NCI-H2029 (cell line): ENCODE data around the gene UQCR10.

Experiments used
- DNase-seq: peaks from one replicate; lab custom pipeline; 2025; lab: John Stamatoyannopoulos, UW

The UQCR10 gene

GRCh38 chr22:29762263-29762662 is 4.9 kb upstream of the UQCR10 start:
- peak; percentile 61 for DNase-seq

GRCh38 chr22:29765905-29766631 is 1.1 kb upstream of the UQCR10 start:
- no peak for DNase-seq

- DNase-seq = peak; percentile 92
Observed at GRCh38 chr22:29766632-29767170, 468 bp upstream of the UQCR10 start, which contains the start of gene ZMAT5. Gene ZMAT5, minus strand, starts transcription at chr22:29767007. Its CDS starts 18,463 bp downstream, at chr22:29748544.

- DNase-seq = no peak
Observed at GRCh38 chr22:29768052-29768693, 1.0 kb downstream of the UQCR10 start.

- no peak for DNase-seq
Observed at GRCh38 chr22:29769723-29770321, 2.7 kb downstream of the UQCR10 start.

GRCh38 chr22:29772170-29772641 is 5.0 kb downstream of the UQCR10 start:
- no peak for DNase-seq

GRCh38 chr22:29773233-29773632 is 6.1 kb downstream of the UQCR10 start:
- DNase-seq = no peak

- DNase-seq = no peak
Observed at GRCh38 chr22:29780220-29780619, 13.1 kb downstream of the UQCR10 start.

- DNase-seq = no peak
Observed at GRCh38 chr22:29780748-29781676, 13.8 kb downstream of the UQCR10 start.

- DNase-seq = no peak
Observed at GRCh38 chr22:29782061-29782845, 15.1 kb downstream of the UQCR10 start.

GRCh38 chr22:29784451-29785361 is 17.5 kb downstream of the UQCR10 start:
- DNase-seq = no peak

GRCh38 chr22:29786031-29786430 is 18.9 kb downstream of the UQCR10 start:
- no peak for DNase-seq

- no peak for DNase-seq
Observed at GRCh38 chr22:29787371-29787980, 20.3 kb downstream of the UQCR10 start.

GRCh38 chr22:29788339-29789279 is 21.4 kb downstream of the UQCR10 start:
- DNase-seq = no peak

GRCh38 chr22:29790061-29790460 is 22.9 kb downstream of the UQCR10 start:
- no peak for DNase-seq

- no peak for DNase-seq
Observed at GRCh38 chr22:29793396-29793795, 26.2 kb downstream of the UQCR10 start.

GRCh38 chr22:29795663-29796062 is 28.5 kb downstream of the UQCR10 start:
- no peak for DNase-seq

GRCh38 chr22:29797351-29797750 is 30.2 kb downstream of the UQCR10 start:
- DNase-seq = no peak
